Measurements from ENCODE around the gene TBL1XR1.

The TBL1XR1 gene

GRCh38 chr3:177137774-177138705 lies 59.2 kb downstream of the TBL1XR1 start:
- DNase-seq: no peak

- DNase-seq: no peak
Observed at GRCh38 chr3:177136741-177137140, 60.5 kb downstream of the TBL1XR1 start.

- DNase-seq: no peak
Observed at GRCh38 chr3:177135841-177136492, 61.3 kb downstream of the TBL1XR1 start.

GRCh38 chr3:177134816-177135210 lies 62.5 kb downstream of the TBL1XR1 start:
- no peak for DNase-seq

- no peak for DNase-seq
Observed at GRCh38 chr3:177133860-177134815, 63.1 kb downstream of the TBL1XR1 start.

GRCh38 chr3:177131927-177132636 lies 65.2 kb downstream of the TBL1XR1 start:
- no peak for DNase-seq

GRCh38 chr3:177127008-177127407 lies 70.3 kb downstream of the TBL1XR1 start:
- DNase-seq: no peak

- DNase-seq: no peak
Observed at GRCh38 chr3:177126015-177126773, 71.1 kb downstream of the TBL1XR1 start.

GRCh38 chr3:177124882-177125281 lies 72.4 kb downstream of the TBL1XR1 start:
- DNase-seq: no peak

GRCh38 chr3:177123822-177124221 lies 73.5 kb downstream of the TBL1XR1 start:
- DNase-seq: no peak

GRCh38 chr3:177122183-177122856 lies 75.0 kb downstream of the TBL1XR1 start:
- DNase-seq: no peak

- DNase-seq: no peak
Observed at GRCh38 chr3:177119829-177120228, 77.5 kb downstream of the TBL1XR1 start.

- no peak for DNase-seq
Observed at GRCh38 chr3:177114253-177114652, 83.0 kb downstream of the TBL1XR1 start.

- no peak for DNase-seq
Observed at GRCh38 chr3:177111541-177111949, 85.7 kb downstream of the TBL1XR1 start.

GRCh38 chr3:177110895-177111294 lies 86.4 kb downstream of the TBL1XR1 start:
- DNase-seq: no peak

GRCh38 chr3:177110386-177110785 lies 86.9 kb downstream of the TBL1XR1 start:
- no peak for DNase-seq

- DNase-seq: no peak
Observed at GRCh38 chr3:177109688-177110330, 87.5 kb downstream of the TBL1XR1 start.

GRCh38 chr3:177108648-177109047 lies 88.6 kb downstream of the TBL1XR1 start:
- no peak for DNase-seq

GRCh38 chr3:177107461-177108239 lies 89.6 kb downstream of the TBL1XR1 start:
- DNase-seq: no peak

GRCh38 chr3:177106594-177106993 lies 90.7 kb downstream of the TBL1XR1 start:
- DNase-seq: no peak

Data from stimulated activated naive CD4-positive, alpha-beta T cell treated with Interleukin-2 at 50 U/mL for 16 hours (primary cell).